Measurements from ENCODE around the gene OAS2.

- TF ChIP-seq, protein P1, sequence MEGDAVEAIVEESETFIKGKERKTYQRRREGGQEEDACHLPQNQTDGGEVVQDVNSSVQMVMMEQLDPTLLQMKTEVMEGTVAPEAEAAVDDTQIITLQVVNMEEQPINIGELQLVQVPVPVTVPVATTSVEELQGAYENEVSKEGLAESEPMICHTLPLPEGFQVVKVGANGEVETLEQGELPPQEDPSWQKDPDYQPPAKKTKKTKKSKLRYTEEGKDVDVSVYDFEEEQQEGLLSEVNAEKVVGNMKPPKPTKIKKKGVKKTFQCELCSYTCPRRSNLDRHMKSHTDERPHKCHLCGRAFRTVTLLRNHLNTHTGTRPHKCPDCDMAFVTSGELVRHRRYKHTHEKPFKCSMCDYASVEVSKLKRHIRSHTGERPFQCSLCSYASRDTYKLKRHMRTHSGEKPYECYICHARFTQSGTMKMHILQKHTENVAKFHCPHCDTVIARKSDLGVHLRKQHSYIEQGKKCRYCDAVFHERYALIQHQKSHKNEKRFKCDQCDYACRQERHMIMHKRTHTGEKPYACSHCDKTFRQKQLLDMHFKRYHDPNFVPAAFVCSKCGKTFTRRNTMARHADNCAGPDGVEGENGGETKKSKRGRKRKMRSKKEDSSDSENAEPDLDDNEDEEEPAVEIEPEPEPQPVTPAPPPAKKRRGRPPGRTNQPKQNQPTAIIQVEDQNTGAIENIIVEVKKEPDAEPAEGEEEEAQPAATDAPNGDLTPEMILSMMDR (optimal IDR thresholded peaks at IDR 0.05 in 1 of 3, IDR thresholded peaks at IDR 0.05 in 1 of 3, conservative IDR thresholded peaks at IDR 0.05 in 1 of 3; ENCODE audit: extremely low read depth in 1 of 3, insufficient read depth in 2 of 3, low read length in 3 of 3): no peak
- no peak for TF ChIP-seq EZH2 (IDR thresholded peaks at IDR 0.05; ENCODE audit: low read length)
Observed at GRCh38 chr12:112930350-112930749, 48.0 kb upstream of the OAS2 start.

Measured in keratinocyte (primary cell).